ENCODE data around the gene AGO3. TPM values are rescaled to one million over a fixed set of nuclear protein-coding genes. Genes with fewer than 3 reads are reported as not detected.

AGO3 gene
- total and polyA plus RNA-seq, 2 of the 13 experiments (the other 11 are each of a cell fraction or from before 2014, with no cell fraction given), result 21.2 to 27.1 TPM

DNA sequence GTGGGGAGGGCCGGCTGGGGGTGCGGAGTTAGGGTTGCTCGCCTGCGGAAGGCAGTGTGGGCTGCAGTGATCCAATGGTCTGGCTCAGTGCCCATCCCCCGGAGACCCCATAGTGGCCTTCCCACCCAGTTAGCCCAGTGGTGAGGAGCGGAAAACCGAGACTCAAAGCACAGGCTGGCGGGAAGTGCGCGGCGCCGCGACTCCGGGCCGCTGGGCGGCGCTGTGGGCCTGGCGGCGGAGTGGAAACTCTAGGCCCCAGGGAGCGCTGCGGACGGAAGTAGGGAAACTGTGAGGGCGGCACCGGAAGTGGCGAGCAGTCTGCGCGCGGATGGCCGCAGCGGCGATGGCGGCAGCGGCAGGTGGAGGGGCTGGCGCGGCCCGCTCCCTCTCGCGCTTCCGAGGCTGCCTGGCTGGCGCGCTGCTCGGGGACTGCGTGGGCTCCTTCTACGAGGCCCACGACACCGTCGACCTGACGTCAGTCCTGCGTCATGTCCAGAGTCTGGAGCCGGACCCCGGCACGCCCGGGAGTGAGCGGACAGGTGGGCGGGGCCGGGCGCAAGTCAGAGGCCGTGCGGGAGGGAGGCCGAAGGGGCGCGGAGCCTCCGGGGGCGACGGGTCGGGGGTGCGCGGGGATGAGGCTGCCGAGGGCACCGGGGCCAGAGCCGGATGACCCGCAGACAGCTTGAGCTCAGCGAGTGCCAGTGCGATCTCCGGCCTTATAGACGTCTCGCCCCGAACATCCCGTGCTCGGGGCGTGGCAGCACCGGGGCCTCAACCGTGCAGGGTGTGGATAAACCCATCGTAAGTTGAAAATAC, 157.9 kb downstream of the AGO3 start, which contains the start of gene ADPRS (continued):
- TF ChIP-seq, protein P1, sequence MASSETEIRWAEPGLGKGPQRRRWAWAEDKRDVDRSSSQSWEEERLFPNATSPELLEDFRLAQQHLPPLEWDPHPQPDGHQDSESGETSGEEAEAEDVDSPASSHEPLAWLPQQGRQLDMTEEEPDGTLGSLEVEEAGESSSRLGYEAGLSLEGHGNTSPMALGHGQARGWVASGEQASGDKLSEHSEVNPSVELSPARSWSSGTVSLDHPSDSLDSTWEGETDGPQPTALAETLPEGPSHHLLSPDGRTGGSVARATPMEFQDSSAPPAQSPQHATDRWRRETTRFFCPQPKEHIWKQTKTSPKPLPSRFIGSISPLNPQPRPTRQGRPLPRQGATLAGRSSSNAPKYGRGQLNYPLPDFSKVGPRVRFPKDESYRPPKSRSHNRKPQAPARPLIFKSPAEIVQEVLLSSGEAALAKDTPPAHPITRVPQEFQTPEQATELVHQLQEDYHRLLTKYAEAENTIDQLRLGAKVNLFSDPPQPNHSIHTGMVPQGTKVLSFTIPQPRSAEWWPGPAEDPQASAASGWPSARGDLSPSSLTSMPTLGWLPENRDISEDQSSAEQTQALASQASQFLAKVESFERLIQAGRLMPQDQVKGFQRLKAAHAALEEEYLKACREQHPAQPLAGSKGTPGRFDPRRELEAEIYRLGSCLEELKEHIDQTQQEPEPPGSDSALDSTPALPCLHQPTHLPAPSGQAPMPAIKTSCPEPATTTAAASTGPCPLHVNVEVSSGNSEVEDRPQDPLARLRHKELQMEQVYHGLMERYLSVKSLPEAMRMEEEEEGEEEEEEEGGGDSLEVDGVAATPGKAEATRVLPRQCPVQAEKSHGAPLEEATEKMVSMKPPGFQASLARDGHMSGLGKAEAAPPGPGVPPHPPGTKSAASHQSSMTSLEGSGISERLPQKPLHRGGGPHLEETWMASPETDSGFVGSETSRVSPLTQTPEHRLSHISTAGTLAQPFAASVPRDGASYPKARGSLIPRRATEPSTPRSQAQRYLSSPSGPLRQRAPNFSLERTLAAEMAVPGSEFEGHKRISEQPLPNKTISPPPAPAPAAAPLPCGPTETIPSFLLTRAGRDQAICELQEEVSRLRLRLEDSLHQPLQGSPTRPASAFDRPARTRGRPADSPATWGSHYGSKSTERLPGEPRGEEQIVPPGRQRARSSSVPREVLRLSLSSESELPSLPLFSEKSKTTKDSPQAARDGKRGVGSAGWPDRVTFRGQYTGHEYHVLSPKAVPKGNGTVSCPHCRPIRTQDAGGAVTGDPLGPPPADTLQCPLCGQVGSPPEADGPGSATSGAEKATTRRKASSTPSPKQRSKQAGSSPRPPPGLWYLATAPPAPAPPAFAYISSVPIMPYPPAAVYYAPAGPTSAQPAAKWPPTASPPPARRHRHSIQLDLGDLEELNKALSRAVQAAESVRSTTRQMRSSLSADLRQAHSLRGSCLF (CRISPR knock-in tag; IDR thresholded peaks at IDR 0.05; ENCODE audit: borderline replicate concordance), result no peak
- TF ChIP-seq, protein P2, sequence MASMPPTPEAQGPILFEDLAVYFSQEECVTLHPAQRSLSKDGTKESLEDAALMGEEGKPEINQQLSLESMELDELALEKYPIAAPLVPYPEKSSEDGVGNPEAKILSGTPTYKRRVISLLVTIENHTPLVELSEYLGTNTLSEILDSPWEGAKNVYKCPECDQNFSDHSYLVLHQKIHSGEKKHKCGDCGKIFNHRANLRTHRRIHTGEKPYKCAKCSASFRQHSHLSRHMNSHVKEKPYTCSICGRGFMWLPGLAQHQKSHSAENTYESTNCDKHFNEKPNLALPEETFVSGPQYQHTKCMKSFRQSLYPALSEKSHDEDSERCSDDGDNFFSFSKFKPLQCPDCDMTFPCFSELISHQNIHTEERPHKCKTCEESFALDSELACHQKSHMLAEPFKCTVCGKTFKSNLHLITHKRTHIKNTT (CRISPR knock-in tag; IDR thresholded peaks at IDR 0.05), result no peak
- TF ChIP-seq, protein P3, sequence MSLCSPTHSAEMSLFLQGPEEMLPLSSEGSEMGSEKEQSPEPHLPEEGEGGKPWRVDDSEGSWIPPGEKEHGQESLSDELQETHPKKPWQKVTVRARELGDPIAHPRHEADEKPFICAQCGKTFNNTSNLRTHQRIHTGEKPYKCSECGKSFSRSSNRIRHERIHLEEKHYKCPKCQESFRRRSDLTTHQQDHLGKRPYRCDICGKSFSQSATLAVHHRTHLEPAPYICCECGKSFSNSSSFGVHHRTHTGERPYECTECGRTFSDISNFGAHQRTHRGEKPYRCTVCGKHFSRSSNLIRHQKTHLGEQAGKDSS (CRISPR knock-in tag; IDR thresholded peaks at IDR 0.05; ENCODE audit: borderline replicate concordance, low read depth), result 0 out of 2 replicates have a peak, but pooled peaks have one; percentile 20
- no peak; the same call in 1 of the 2 replicates for TF ChIP-seq ZNF678 (CRISPR knock-in tag; IDR thresholded peaks at IDR 0.05)
- TF ChIP-seq KMT2A (CRISPR knock-in tag; IDR thresholded peaks at IDR 0.05), result peak; percentile 91
- TF ChIP-seq ZNF326 (CRISPR knock-in tag; IDR thresholded peaks at IDR 0.05; ENCODE audit: borderline replicate concordance), result no peak
- peak; percentile 79 for TF ChIP-seq NR2C2 (CRISPR knock-in tag; IDR thresholded peaks at IDR 0.05; ENCODE audit: borderline replicate concordance)
- no peak for TF ChIP-seq CENPX (CRISPR knock-in tag; IDR thresholded peaks at IDR 0.05)
- TF ChIP-seq ATF7-NPFF (CRISPR knock-in tag; IDR thresholded peaks at IDR 0.05; ENCODE audit: low read depth), result peak; percentile 91
- TF ChIP-seq, protein P4, sequence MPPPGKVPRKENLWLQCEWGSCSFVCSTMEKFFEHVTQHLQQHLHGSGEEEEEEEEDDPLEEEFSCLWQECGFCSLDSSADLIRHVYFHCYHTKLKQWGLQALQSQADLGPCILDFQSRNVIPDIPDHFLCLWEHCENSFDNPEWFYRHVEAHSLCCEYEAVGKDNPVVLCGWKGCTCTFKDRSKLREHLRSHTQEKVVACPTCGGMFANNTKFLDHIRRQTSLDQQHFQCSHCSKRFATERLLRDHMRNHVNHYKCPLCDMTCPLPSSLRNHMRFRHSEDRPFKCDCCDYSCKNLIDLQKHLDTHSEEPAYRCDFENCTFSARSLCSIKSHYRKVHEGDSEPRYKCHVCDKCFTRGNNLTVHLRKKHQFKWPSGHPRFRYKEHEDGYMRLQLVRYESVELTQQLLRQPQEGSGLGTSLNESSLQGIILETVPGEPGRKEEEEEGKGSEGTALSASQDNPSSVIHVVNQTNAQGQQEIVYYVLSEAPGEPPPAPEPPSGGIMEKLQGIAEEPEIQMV (CRISPR knock-in tag; IDR thresholded peaks at IDR 0.05; ENCODE audit: low read depth), result 0 out of 2 replicates have a peak, but pooled peaks have one; percentile 12
- TF ChIP-seq ZNF331 (CRISPR knock-in tag; IDR thresholded peaks at IDR 0.05), result peak; percentile 97
- TF ChIP-seq, protein P5, sequence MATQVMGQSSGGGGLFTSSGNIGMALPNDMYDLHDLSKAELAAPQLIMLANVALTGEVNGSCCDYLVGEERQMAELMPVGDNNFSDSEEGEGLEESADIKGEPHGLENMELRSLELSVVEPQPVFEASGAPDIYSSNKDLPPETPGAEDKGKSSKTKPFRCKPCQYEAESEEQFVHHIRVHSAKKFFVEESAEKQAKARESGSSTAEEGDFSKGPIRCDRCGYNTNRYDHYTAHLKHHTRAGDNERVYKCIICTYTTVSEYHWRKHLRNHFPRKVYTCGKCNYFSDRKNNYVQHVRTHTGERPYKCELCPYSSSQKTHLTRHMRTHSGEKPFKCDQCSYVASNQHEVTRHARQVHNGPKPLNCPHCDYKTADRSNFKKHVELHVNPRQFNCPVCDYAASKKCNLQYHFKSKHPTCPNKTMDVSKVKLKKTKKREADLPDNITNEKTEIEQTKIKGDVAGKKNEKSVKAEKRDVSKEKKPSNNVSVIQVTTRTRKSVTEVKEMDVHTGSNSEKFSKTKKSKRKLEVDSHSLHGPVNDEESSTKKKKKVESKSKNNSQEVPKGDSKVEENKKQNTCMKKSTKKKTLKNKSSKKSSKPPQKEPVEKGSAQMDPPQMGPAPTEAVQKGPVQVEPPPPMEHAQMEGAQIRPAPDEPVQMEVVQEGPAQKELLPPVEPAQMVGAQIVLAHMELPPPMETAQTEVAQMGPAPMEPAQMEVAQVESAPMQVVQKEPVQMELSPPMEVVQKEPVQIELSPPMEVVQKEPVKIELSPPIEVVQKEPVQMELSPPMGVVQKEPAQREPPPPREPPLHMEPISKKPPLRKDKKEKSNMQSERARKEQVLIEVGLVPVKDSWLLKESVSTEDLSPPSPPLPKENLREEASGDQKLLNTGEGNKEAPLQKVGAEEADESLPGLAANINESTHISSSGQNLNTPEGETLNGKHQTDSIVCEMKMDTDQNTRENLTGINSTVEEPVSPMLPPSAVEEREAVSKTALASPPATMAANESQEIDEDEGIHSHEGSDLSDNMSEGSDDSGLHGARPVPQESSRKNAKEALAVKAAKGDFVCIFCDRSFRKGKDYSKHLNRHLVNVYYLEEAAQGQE (IDR thresholded peaks at IDR 0.05; ENCODE audit: borderline replicate concordance in 1 of 2, low read depth in 1 of 2, low read length in 2 of 2), result peak in 1 of 2 experiments; percentile 56; a peak in 1 of 4 replicates
- no peak for TF ChIP-seq ZNF3 (CRISPR knock-in tag; IDR thresholded peaks at IDR 0.05)
- TF ChIP-seq, protein P6, sequence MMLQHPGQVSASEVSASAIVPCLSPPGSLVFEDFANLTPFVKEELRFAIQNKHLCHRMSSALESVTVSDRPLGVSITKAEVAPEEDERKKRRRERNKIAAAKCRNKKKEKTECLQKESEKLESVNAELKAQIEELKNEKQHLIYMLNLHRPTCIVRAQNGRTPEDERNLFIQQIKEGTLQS (CRISPR knock-in tag; IDR thresholded peaks at IDR 0.05), result peak; percentile 65; the same call in 1 of the 2 replicates
